EL (cell line): ENCODE results near the gene PLEKHA7.

Experiments
- DNase-seq: peaks from one replicate; pipeline ENCODE4 v3.0.0-alpha.2; 2016

PLEKHA7 gene

GRCh38 chr11:16763746-16764145, 250.5 kb downstream of the PLEKHA7 start:
- DNase-seq = no peak

- DNase-seq = peak; percentile 36
These were observed 254.2 kb downstream of the PLEKHA7 start for GRCh38 chr11:16759857-16760508.

DNA sequence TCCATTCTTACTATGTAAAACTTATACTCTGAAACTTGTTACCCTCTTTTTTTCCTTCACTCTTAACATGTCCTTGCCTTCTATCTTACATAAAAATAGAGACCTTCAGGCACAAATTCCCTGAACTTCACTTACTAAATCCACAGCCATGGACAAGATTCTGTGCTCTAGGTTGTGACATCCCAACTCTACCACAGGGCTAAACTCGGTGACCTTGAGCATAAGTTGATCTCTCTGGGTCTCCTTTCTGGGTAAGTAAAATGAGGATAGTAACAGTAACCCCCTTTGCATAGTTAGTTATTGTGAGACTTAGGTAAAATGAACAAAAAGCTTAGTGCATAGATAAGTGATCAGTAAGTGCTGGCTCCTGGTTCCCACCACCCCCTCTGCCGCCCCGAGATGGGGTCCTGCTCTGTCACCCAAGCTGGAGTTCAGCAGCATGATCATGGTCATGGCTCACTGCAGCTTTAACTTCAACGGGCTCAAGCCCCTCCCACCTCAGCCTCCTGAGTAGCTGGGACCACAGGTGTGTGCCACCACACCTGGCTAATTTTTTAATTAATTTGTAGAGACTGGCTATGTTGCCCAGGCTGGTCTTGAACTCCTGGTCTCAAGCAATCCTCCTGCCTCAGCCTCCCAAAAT, 255.7 kb downstream of the PLEKHA7 start:
- DNase-seq = no peak

DNA sequence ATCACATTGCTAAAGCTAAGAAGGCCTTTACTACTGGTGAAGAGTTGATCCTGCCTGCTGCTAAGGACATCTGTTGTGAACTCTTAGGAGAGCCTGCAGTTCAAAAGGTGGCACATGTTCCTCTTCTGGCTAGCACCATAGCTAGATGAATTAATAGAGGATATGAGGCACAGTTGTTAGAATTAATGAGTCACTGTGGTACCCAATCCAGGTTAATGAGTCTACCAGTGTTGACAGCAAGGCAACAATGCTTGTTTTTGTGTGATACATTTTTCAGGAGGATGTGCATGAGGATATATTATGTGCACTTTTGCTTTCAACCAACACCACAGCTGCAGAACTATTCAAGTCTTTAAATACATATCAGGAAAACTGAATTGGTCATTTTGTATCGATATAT, 263.8 kb downstream of the PLEKHA7 start:
- DNase-seq = no peak

DNA sequence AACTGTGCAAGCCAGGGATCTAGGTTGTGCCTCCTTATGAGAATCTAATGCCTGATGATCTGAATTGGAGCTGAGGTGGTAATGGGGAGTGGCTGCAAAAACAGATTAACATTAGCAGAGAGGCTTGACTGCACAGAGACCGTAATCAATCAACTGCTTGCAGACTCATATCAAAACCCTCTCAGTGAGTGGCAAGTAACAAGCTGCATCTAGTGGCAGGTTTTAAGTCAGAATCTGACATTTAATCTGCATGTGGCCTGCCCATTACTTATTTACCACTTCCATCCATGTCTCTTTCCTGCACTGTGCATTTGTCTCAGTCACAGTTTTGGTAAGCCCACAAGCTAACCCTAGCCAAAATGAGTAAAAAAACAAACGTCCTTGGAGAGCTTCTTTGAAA, 264.5 kb downstream of the PLEKHA7 start:
- DNase-seq = no peak

GRCh38 chr11:16749092-16749491, 265.1 kb downstream of the PLEKHA7 start:
- no peak for DNase-seq

DNA sequence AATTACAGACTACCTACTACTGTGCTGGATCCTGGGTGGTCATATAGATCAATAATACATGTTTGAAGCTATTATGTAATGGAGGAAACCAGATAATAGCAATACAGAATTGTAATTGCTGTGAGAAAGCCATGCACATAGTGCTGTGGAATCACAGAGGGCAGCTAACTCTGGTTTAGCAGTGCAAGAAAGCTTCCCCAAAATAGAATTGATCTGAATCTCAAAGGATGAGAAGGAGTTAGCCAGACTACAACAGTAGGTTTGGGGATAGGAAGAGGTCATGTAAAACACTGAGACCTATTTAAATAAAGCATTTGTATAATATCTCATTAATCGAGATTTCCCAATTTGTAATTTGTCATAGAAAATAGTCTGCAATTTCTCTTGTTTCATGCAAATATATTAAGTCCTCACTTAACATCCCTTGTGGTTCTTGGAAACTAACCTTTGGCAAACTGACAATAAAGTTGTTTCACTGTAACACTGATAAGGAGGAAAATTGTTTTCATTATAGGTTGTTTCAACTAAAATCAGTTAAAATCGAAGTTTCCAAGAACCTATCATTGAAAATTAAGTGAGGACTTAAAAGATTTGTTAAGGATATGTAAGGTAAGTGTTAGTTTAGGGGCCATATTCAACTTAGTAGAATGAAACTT, 268.1 kb downstream of the PLEKHA7 start:
- no peak for DNase-seq

DNA sequence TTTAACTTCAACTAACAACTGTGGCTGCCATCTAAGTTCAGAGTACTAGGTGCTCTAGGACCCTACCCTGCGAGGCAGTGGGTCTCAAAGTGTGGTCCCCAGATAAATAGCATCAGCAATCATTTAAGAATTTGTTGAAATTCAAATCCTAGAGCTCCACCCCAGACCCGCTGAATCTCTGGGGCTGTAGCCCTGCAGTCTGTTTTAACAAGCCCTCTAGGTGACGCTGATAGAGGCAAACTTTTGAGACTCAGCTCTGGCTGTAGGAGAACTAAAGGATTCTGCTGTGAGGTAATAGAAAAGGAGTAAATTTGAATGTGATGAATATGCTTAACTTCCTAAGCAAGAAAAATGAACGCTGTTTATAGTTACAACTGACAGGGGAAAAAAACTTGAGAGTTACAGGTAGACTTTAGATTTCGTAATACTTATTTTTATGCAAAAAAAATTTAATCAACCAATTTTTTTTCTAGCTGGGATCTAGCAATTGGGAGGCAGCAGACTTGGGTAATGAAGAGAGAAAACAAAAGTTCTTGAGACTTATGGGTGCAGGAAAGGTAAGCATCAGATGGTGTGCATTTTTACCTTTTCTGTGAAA, 270.0 kb downstream of the PLEKHA7 start:
- no peak for DNase-seq

DNA sequence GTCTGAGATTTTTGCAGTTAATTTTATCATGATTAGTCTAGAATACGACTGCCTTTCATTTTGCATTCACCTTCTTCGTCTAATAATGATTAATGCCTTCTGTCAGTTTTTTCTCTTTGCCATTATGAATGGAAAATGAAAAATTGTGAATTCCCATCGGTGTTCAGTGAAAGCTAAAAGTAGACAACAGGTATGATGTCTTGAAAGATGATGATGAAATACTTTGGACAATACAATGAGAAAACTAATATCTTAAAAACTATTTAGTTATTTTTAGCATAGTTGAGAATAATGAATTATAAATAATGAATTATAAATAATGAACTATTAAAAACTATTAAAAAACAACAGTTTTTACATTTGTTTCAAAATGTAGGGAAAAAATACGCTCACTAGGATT, 270.7 kb downstream of the PLEKHA7 start:
- no peak for DNase-seq

GRCh38 chr11:16741473-16741872, 272.7 kb downstream of the PLEKHA7 start:
- DNase-seq = no peak

- DNase-seq = no peak
These were observed 275.0 kb downstream of the PLEKHA7 start for GRCh38 chr11:16738947-16739815.

DNA sequence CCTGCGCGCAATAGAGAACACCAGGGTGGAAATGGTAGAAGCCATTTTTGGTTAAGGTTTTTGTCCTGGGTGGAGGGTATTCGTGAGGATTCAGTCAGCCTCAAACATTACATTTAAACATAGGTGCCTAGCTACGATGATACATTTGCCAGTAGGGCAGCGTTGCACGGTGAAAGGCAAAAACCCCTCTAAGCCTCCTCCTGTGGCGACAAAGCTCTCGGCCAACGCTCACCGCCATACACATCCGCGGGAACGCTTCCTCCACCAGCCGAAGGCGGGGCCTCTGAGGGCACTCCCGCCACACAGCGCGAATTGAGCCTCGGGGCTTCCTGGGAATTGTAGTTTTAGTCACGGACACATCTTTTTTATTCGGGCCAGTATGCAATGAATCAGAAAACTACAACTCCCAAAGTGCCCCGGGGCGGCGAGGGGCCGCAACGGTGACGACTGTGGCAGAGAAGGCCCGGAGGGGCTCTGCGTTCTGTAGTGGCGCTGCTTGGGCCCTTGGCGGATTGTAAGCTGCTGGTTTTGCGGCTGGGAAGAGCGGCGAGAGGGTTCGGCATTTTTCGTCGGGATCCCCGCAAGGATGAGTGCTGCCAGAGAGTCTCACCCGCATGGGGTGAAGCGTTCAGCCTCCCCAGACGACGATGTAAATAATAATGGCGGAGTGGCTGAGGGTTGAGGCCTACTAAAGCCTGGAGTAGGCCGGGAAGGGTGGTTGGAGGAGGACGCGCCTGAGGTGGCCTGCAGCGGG, 275.8 kb downstream of the PLEKHA7 start, which contains the start of gene C11orf58:
Gene C11orf58 (plus strand): TSS at position 455 of the 754 bp plus-strand sequence. CDS start 132 bp downstream, at position 587.
- DNase-seq = peak; percentile 97

- DNase-seq = no peak
These were observed 276.4 kb downstream of the PLEKHA7 start for GRCh38 chr11:16737818-16738192.
